B cell (primary cell): ENCODE measurements around the gene ZSWIM2. TPM values are rescaled to one million over a fixed set of nuclear protein-coding genes. Genes with fewer than 3 reads are reported as not detected.

Experiments used
- ATAC-seq: fragments of 200-7000 bp; cut with Tn5 transposase; one replicate; pipeline ENCODE4 v1.10.0; 2021; ENCODE audit warnings: low read depth, mild to moderate bottlenecking, moderate number of reproducible peaks, moderate library complexity
- CTCF ChIA-PET: fragments of 350-600 bp; sonication (Branson Sonifier 250); formaldehyde crosslinking; loops from one replicate; lab custom pipeline; 2021; ENCODE audit warnings: antibody characterized with exemption, inconsistent platforms; lab: Charles Lee
- POLR2A ChIA-PET: fragments of 350-600 bp; sonication (Branson Sonifier 250); formaldehyde crosslinking; loops from one replicate; lab custom pipeline; 2021; ENCODE audit warnings: antibody characterized with exemption; lab: Charles Lee
- DNase-seq: peaks from one replicate; pipeline ENCODE4 v3.0.0; 2013
- H2AFZ ChIP-seq: 2 replicates; pipeline ENCODE4 v1.6.1; 2012; ENCODE audit warnings: mild to moderate bottlenecking, low read depth, low read length; ENCODE audit not compliant: insufficient read depth, poor library complexity, severe bottlenecking
- H3K27ac ChIP-seq, 2 donors: 1 replicate in 1 of 2; 2 replicates in 1 of 2; pipeline ENCODE4 v1.5.1; 2012 to 2013; ENCODE audit warnings: low read length in 2 of 2, mild to moderate bottlenecking in 2 of 2, moderate library complexity in 1 of 2
- H3K27me3 ChIP-seq, 4 experiments: fragments of 200-600 bp in 1 of 4; sonication (generic) in 1 of 4; replicated peaks in 1 of 4; 1 replicate in 2 of 4; 2 replicates in 2 of 4; pipeline versions ENCODE4 v1.6.1 to v1.7.0; 2013 to 2016; ENCODE audit warnings: low read length in 3 of 4, mild to moderate bottlenecking in 2 of 4, mixed read lengths in 1 of 4, moderate library complexity in 1 of 4; ENCODE audit not compliant: insufficient read depth in 4 of 4, control insufficient read depth in 3 of 4; ENCODE audit errors: control extremely low read depth in 1 of 4
- H3K36me3 ChIP-seq, 2 experiments: replicated peaks in 1 of 2; 1 replicate in 1 of 2; 2 replicates in 1 of 2; pipeline versions ENCODE4 v1.6.1 to v1.7.1; 2013; ENCODE audit warnings: low read length in 1 of 2; ENCODE audit not compliant: insufficient read depth in 2 of 2, control insufficient read depth in 1 of 2; ENCODE audit errors: control extremely low read depth in 1 of 2, extremely low read depth in 1 of 2
- H3K4me1 ChIP-seq, 2 donors: fragments of 200-600 bp in 1 of 2; sonication (generic) in 1 of 2; 1 replicate in 1 of 2; 2 replicates in 1 of 2; pipeline versions ENCODE4 v1.5.1 to v1.6.1; 2013 to 2017; ENCODE audit warnings: low read length in 2 of 2; ENCODE audit not compliant: control insufficient read depth in 2 of 2, insufficient read depth in 2 of 2
- H3K4me2 ChIP-seq: replicated peaks from 2 replicates; pipeline ENCODE3; 2012; ENCODE audit warnings: mild to moderate bottlenecking, low read depth, low read length; ENCODE audit not compliant: poor library complexity, severe bottlenecking
- H3K4me3 ChIP-seq, 5 experiments: fragments of 200-600 bp in 1 of 5; sonication (generic) in 1 of 5; 1 replicate in 3 of 5; 2 replicates in 2 of 5; pipeline versions ENCODE4 v1.5.1 to v1.7.0; 2011 to 2016; ENCODE audit warnings: low read length in 4 of 5, mild to moderate bottlenecking in 4 of 5, low read depth in 2 of 5, control low read depth in 1 of 5, moderate library complexity in 1 of 5; ENCODE audit not compliant: insufficient read depth in 1 of 5; ENCODE audit errors: control extremely low read depth in 1 of 5, extremely low read depth in 1 of 5
- H3K79me2 ChIP-seq: fragments of 200-600 bp; sonication (generic); one replicate; pipeline ENCODE4 v1.6.0; 2016; ENCODE audit warnings: low read length; ENCODE audit not compliant: control insufficient read depth, insufficient read depth
- H3K9ac ChIP-seq: fragments of 200-600 bp; sonication (generic); 2 replicates; pipeline ENCODE4 v1.6.1; 2017; ENCODE audit warnings: mild to moderate bottlenecking, low read length, moderate library complexity
- H3K9me3 ChIP-seq, 3 donors: one replicate each; pipeline versions ENCODE4 v1.6.1 to v1.7.1; 2013; ENCODE audit warnings: low read length in 2 of 3; ENCODE audit not compliant: control insufficient read depth in 2 of 3, insufficient read depth in 1 of 3; ENCODE audit errors: control extremely low read depth in 1 of 3
- H4K20me1 ChIP-seq: 2 replicates; pipeline ENCODE4 v1.6.0; 2012; ENCODE audit warnings: mild to moderate bottlenecking, low read length; ENCODE audit not compliant: insufficient read depth, control insufficient read depth, poor library complexity, severe bottlenecking
- H3K27ac Mint-ChIP-seq: one replicate; pipeline ENCODE4 v1.8.0; 2021; ENCODE audit warnings: mixed read lengths
- H3K27me3 Mint-ChIP-seq: one replicate; pipeline ENCODE4 v1.8.0; 2021; ENCODE audit warnings: mixed read lengths
- H3K4me1 Mint-ChIP-seq: one replicate; pipeline ENCODE4 v1.8.0; 2021; ENCODE audit warnings: mixed read lengths
- H3K4me3 Mint-ChIP-seq: one replicate; pipeline ENCODE4 v1.8.0; 2021; ENCODE audit warnings: mixed read lengths
- H3K9me3 Mint-ChIP-seq: one replicate; pipeline ENCODE4 v1.8.0; 2022; ENCODE audit warnings: mixed read lengths; ENCODE audit not compliant: insufficient read depth
- EZH2 ChIP-seq: IDR thresholded peaks from 2 replicates; pipeline ENCODE4 v1.6.1; 2012; ENCODE audit warnings: borderline replicate concordance, low read depth, mild to moderate bottlenecking, moderate library complexity, low read length; ENCODE audit not compliant: insufficient read depth, poor library complexity, severe bottlenecking
- WGBS: methylation state at CpG from one replicate; pipeline ENCODE4 v1.1.5; 2013; ENCODE audit warnings: missing lambda C conversion rate; ENCODE audit not compliant: insufficient coverage; 5-methylcytosine and 5-hydroxymethylcytosine counted together
- intact Hi-C: fragments of 100-400 bp; cut with micrococcal nuclease; formaldehyde crosslinking; loops from one replicate; pipeline ENCODE4 v1.10.0; 2022
- polyA plus RNA-seq: library from polyadenylated mRNA; depleted of rRNA; stranded (reverse); fragments of >200 nt; gene quantifications from 2 replicates; pipeline ENCODE4 v1.2.3, GENCODE V29; 2012
- total RNA-seq, 2 donors: library from RNA; stranded (reverse); fragments of 120-200 nt in 1 of 2; gene quantifications; 1 replicate in 1 of 2; 2 replicates in 1 of 2; pipeline versions ENCODE4 v1.2.3 to v1.2.4, GENCODE V29; 2013 to 2022
- TF ChIP-seq, protein P1 (sequence below): fragments of 200-600 bp; IDR thresholded peaks from one replicate; pipeline ENCODE4 v1.8.0; 2022; ENCODE audit warnings: antibody characterized with exemption, mild to moderate bottlenecking

ZSWIM2 gene
- total and polyA plus RNA-seq, 2 donors (not counting 1 experiment from before 2014, with no cell fraction given): not detected

DNA sequence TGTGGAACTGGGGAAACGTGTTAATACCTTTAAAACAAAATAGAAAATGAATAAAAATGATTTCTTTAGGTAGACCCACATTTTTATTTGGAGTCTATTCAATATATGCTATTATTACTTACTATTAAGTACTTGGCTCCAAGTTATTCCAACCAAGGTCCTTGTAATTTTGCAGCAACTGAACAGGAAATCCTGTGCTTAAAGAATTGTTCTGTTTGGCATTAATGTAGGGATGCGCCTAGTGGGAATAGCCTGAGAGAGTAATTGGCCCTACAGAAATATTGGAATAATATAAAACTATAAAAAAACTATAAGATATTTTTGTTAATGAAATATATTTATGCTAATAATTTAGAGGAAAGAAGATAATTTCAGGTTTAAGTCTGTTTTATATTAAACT lies 22.9 kb upstream of the ZSWIM2 start:
- ChIA-PET CTCF (no interaction called here), POLR2A (no interaction called here)
- DNase-seq (no peak), ATAC-seq (no peak)
- Histone ChIP-seq H3K9me3 (peaks cover 0 to 3% (median 0%) of the 10 kb centered on the region in 3 donors), H3K27ac (no peak overlapping the region), H3K4me3 (no peak overlapping the region), H3K4me2 (no peak overlapping the region), H3K27me3 (no peaks in the 10 kb centered on the region), H3K36me3 (no peaks in the 10 kb centered on the region), H3K9ac (no peak overlapping the region), H4K20me1 (no peaks in the 10 kb centered on the region), H3K79me2 (no peaks in the 10 kb centered on the region), H2AFZ (no peak overlapping the region), H3K4me1 (no peaks in the 10 kb centered on the region)
- TF ChIP-seq, protein P1, sequence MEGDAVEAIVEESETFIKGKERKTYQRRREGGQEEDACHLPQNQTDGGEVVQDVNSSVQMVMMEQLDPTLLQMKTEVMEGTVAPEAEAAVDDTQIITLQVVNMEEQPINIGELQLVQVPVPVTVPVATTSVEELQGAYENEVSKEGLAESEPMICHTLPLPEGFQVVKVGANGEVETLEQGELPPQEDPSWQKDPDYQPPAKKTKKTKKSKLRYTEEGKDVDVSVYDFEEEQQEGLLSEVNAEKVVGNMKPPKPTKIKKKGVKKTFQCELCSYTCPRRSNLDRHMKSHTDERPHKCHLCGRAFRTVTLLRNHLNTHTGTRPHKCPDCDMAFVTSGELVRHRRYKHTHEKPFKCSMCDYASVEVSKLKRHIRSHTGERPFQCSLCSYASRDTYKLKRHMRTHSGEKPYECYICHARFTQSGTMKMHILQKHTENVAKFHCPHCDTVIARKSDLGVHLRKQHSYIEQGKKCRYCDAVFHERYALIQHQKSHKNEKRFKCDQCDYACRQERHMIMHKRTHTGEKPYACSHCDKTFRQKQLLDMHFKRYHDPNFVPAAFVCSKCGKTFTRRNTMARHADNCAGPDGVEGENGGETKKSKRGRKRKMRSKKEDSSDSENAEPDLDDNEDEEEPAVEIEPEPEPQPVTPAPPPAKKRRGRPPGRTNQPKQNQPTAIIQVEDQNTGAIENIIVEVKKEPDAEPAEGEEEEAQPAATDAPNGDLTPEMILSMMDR: no peak
- no peak for TF ChIP-seq EZH2
- no peaks in the 10 kb centered on the region for H3K9me3 Mint-ChIP-seq
- no CpG with 5 or more reads among the region's 2 CpGs for WGBS
- no peaks in the 10 kb centered on the region for H3K27me3 Mint-ChIP-seq
- H3K4me3 Mint-ChIP-seq: no peak overlapping the region
- H3K4me1 Mint-ChIP-seq: no peaks in the 10 kb centered on the region
- no peak overlapping the region for H3K27ac Mint-ChIP-seq
- intact Hi-C loops: no loop called here

GRCh38 chr2:186868344-186868743 lies 19.4 kb upstream of the ZSWIM2 start:
- no peak overlapping the region for H3K27ac Mint-ChIP-seq
- no peak overlapping the region for H3K4me3 Mint-ChIP-seq
- no peak for TF ChIP-seq EZH2
- TF ChIP-seq, protein P1: no peak
- no peaks in the 10 kb centered on the region for H3K27me3 ChIP-seq
- CTCF ChIA-PET: no interaction called here
- no peaks in the 10 kb centered on the region for H3K4me1 Mint-ChIP-seq
- no peak overlapping the region for H3K9ac ChIP-seq
- H3K9me3 ChIP-seq: no peaks in the 10 kb centered on the region
- no peaks in the 10 kb centered on the region for H3K9me3 Mint-ChIP-seq
- intact Hi-C loops: no loop called here
- POLR2A ChIA-PET: no interaction called here
- no peak overlapping the region for H3K27ac ChIP-seq
- H4K20me1 ChIP-seq: no peaks in the 10 kb centered on the region
- ATAC-seq: no peak
- WGBS: no CpG with 5 or more reads among the region's 1 CpG
- H3K79me2 ChIP-seq: no peaks in the 10 kb centered on the region
- H3K4me1 ChIP-seq: no peaks in the 10 kb centered on the region
- no peak overlapping the region for H2AFZ ChIP-seq
- no peaks in the 10 kb centered on the region for H3K27me3 Mint-ChIP-seq
- DNase-seq: no peak
- no peak overlapping the region for H3K4me3 ChIP-seq
- H3K36me3 ChIP-seq: no peaks in the 10 kb centered on the region
- H3K4me2 ChIP-seq: no peak overlapping the region
